Right lobe of liver (tissue), 4 donors: ENCODE measurements around the gene ZNF362.

Source experiments
- CTCF ChIP-seq, 4 donors: fragments of 200-600 bp in 3 of 4; fragments of 450-650 bp in 1 of 4; IDR thresholded peaks; one replicate each; pipeline versions ENCODE4 v1.5.1 to v1.8.0; 2016 to 2022; ENCODE audit warnings: antibody characterized with exemption in 4 of 4, mild to moderate bottlenecking in 2 of 4
- POLR2A ChIP-seq: fragments of 450-650 bp; IDR thresholded peaks from one replicate; pipeline ENCODE4 v1.6.1; 2017; ENCODE audit warnings: antibody characterized with exemption, mild to moderate bottlenecking
- donor health status: DM: no; HTN: no; CAD: no.
- donor health status: DM: no; HTN: no; CAD: no.
- donor health status: DM: no; HTN: yes; CAD: no.

GRCh38 chr1:33299461-33300155 is 43.3 kb downstream of the ZNF362 start:
- TF ChIP-seq CTCF (IDR thresholded peaks at IDR 0.05) (no peak), POLR2A (no peak)
